GM21576 (cell line): ENCODE results near the gene SH2B2.

Experiments used
- ATAC-seq: cut with Tn5 transposase; IDR thresholded peaks from one replicate; pipeline ENCODE4 v1.9.1; 2021; ENCODE audit warnings: mild to moderate bottlenecking, moderate library complexity; ENCODE audit not compliant: unreplicated experiment

The SH2B2 gene

GRCh38 chr7:102264367-102264891, 22.2 kb upstream of the SH2B2 start:
- no peak for ATAC-seq

- no peak for ATAC-seq
Observed at GRCh38 chr7:102266541-102266940, 20.1 kb upstream of the SH2B2 start.

DNA sequence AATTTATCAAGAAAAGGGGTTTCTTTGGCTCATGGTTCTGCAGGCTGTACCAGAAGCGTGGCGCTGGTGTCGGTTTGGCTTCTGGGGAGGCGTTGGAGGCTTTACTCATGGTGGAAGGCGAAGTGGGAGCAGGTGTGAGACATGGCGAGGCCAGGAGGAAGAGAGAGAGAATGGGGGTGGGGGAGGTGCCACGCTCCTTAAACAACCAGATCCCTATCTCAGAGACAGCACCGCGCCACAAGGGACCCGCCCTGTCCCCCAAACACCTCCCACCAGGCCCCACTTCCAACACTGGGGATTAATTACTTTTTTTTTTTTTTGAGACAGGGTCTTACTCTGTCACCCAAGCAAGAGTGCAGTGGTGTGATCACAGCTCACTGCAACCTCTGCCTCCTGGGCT, 18.0 kb upstream of the SH2B2 start:
- no peak for ATAC-seq

- no peak for ATAC-seq
Observed at GRCh38 chr7:102270178-102270887, 16.3 kb upstream of the SH2B2 start.

- no peak for ATAC-seq
Observed at GRCh38 chr7:102271158-102271798, 15.4 kb upstream of the SH2B2 start.

GRCh38 chr7:102272075-102272916, 14.4 kb upstream of the SH2B2 start:
- no peak for ATAC-seq

DNA sequence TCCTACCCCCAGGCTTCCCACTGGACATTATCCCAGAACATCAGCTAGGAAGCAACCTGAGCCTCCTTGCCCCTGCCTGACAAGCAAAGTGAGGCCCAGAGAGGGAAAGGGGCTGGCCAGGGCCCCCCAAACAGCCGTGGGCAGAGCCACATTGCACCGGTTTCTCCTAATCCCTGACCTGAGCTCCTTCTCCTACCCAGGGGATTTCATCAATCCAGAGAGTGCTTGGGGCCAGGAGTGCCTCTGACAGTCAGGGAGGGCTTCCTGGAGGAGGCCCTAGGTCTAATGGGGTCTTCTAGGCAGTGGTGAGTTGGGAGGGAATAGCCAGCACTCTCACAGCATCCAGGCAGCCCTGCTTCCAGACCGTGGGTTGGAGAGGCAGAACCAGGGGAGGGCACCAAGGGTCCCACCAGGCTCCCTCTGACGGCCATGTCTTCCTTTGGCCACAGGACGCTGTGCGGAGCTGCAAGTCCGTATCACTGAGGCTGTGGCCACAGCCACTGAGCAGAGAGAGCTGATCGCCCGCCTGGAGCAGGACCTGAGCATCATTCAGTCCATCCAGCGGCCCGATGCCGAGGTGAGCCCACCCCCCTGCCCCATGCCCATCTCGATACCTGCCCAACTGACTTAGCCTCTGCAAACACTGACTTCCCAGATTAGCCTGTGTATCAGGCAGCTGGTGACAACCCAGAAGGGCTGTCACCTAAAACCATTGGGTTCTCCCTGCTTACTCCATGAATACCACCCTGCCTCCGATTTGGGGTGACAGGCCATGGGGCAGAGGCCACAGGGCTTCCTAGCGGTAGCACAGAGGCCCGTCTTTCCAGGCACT, 13.5 kb upstream of the SH2B2 start:
- ATAC-seq = no peak

- no peak for ATAC-seq
Observed at GRCh38 chr7:102273749-102274712, 12.6 kb upstream of the SH2B2 start.

- ATAC-seq = no peak
Observed at GRCh38 chr7:102275123-102275703, 11.5 kb upstream of the SH2B2 start.

DNA sequence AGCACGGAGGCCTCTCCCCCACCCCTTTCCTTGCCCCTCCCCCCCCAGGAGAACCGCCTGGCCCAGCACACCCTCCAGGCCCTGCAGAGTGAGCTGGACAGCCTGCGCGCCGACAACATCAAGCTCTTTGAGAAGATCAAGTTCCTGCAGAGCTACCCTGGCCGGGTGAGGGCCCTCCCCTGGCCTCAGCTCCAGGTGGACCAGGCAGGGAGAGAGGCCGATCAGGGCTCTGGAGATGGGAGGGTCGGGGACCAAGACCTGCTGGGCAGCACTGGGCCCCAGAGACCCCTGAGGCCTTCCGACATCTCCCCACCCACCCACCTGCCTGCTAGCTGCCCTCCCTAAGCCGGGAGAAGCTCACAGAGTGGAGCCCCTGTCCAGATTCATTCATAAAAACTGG, 8.8 kb upstream of the SH2B2 start:
- ATAC-seq = no peak

DNA sequence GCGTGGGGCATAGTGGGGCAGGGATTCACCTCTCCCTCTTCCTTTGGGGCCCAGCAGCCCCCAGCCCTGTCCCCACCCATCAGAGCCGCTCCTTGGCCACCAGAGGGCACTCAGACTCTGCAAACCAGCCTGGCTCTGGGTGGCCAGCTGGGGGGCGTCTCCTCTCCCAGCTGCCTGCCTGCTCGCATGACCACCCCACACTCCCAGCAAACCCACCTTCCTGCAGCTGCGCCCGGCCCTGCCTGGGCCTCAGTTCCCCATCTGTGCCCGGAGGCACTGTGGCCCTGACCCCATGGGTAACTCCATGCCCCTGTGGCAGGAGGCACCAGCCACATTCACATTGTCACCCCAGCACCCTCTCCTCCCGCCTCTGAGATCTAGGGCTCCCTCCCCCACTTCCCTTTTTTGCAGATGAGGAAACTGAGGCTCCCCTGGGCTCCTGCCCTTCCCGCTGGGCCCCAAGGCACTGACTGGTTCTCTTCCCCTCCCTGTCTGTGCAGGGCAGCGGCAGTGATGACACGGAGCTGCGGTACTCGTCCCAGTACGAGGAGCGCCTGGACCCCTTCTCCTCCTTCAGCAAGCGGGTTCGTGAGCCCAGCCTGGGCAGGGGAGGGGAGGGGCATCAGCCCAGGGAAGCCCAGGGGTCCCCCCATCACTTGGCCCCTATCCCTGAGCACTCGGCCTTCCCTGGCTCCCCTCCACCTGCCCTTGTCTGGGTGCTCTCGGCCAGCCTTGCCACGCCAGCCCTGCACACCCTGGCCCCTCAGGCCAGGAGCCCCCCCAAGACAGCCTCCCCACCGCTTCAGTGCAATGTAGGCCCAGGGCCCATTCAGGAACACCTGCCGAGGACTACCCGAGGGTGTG, 6.9 kb upstream of the SH2B2 start:
- ATAC-seq = peak; percentile 63

DNA sequence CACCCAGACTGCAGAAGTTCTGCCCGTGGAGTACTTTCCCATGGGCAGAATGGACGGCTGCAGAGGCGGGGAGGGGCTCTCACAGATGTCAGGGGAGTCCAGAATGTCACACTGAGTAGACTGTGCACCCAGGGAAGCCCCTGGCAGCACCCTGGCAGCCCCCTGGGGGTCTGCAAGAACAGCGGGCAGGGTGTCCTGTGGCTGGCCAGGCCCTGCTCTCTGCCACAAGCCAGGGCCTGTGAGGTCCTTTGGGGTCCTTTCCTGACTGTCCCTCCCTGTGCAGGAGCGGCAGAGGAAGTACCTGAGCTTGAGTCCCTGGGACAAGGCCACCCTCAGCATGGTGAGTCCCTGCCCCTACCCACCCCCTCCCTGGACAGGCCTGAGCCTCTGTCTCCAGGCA, 6.1 kb upstream of the SH2B2 start:
- ATAC-seq = no peak

DNA sequence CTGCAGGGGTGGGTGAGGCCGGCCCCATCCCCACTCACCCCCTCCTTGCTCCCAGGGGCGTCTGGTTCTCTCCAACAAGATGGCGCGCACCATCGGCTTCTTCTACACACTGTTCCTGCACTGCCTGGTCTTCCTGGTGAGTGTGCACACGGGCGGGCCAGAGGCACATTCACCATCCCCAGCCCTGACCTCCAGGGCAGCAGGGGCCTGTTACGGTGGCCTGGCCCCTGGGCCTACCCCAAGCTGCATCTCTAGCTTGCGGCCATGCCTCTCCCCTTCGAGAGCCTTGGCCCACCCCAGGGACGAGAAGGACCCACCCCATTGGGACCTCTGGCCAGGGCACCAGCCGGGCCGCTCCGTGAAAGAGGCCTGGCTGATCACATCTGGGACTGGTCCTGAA, 4.9 kb upstream of the SH2B2 start:
- no peak for ATAC-seq

- ATAC-seq = no peak
Observed at GRCh38 chr7:102282465-102283362, 4.0 kb upstream of the SH2B2 start.

GRCh38 chr7:102283477-102284189, 3.0 kb upstream of the SH2B2 start:
- no peak for ATAC-seq

DNA sequence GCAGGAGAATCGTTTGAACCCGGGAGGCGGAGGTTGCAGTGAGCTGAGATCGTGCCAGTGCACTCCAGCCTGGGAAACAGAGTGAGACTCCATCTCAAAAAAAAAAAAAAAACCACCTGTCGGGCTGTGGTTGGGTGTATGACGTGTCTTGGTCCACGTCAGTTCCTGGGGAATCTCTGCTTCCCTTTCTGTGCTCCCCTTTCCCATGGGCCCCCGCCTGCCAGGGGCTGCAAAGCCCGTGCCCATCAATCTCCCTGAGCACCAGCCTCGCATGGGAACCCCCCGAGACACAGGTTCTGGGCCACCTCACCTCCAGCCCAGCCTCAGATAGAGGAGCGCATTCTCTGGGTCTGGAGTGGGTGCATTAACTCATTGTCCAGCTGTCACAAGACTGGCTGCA, 2.3 kb upstream of the SH2B2 start:
- ATAC-seq = no peak
